ENCODE results near the gene PGLYRP2.

Gene PGLYRP2

DNA sequence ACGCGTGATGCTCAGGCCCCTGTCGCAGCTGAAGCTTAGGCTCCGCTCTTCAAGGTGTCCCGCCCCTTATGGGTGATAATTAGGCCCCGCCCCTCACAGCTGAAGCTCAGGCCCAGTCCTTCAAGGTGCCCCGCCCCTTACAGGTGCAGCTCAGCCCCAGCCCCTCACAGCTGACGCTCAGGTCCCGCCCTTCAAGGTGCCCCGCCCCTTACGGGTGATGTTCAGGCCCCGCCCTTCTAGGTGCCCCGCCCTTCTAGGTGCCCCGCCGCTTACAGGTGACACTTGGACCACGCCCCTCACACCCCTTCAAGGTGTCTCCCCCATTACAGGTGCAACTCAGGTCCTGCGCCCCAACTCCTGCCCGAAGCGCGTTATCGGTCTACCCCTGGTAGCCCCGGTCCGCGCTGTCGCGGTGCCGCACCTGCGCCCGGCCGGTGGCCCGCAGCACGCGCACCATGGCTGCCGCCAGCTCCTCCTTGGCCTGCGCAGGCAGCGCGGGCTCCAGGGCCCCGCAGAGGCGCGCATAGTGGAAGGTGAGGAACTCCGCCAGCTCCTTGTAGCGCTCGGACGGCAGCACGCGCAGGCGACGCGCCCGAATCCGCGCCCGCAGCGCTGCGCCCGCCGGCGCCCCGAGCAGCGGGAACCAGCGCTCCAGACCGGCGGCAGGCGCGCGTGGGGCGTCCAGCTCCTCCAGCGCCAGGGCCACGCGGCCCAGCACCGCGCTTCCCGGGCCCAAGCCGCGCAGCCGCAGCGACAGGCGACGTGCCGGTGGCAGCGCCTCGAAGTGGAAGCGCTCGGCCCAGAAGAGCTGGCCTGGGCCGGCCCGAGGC is 22.2 kb downstream of the PGLYRP2 start:
- H3K4me3 ChIP-seq (ENCODE audit: low read depth, low read length): peak overlapping the region; percentile 39

DNA sequence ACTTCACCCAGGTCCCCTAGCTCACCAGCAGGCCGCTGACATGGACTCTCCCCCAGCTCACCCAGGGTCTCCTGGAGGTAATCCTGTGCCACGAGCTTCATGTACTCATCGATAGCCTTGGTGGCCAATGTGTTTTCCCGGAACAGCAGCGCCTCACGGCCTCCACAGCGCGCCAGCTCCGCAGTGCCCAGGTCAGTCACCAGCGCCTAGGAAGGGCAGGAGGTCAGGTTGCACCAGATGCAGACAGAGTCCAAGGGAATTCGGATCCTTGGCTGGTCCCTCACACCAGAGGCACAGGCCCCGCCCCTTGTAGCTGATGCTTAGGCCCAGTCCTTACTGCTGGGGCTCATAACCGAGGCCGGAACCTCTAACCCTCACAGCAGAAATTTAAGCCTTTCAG is 22.9 kb downstream of the PGLYRP2 start:
- H3K4me3 ChIP-seq (ENCODE audit: low read depth, low read length): no peak overlapping the region

- H3K4me3 ChIP-seq (ENCODE audit: low read depth, low read length): no peak overlapping the region
These were observed 23.3 kb downstream of the PGLYRP2 start for GRCh38 chr19:15455996-15456395.

DNA sequence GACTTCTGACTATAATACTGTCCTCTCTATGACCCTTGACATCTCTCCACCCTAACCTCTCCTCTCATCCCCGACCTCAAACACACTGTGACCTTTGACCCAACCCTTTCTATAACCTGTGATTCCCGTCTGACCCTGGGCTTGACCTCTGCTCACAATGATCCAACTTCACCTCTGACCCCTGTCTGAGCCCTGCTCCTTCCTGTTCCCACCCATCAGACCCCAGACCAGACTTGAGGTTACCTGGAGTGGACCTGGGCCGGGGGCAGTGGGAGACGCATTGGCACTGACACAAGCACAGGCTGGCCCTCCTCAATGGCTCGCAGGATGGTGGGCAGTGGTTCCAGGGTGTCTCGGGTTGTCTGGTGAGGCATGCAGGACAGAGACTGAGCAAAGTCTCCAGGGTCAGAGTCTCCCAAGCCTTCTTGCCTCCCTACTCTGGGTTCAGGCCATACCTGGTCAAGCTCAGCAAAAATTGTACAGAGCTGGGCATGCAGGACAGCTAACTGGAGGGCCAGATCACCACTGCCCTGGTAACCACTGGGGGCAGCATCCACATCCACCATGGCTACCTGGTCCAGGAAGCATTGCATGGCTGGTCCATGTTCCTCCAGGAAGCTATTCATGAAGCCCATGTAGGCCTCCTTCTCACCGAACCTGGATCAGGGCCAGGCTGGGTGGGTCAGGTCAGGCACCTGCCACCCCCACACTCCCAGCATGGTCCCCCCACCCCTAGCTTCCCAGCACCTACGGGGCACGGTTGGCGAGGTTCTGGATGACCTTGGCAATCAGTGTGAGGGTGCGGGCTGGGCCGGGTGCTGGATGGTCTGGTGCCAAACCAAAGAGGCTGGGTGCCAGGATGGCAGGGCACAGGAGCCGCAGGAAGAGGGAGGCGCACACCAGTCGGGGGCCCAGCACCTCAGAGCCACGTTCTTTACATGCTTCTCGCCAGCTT is 25.1 kb downstream of the PGLYRP2 start:
- no peak overlapping the region for H3K4me3 ChIP-seq (ENCODE audit: low read depth, low read length)

DNA sequence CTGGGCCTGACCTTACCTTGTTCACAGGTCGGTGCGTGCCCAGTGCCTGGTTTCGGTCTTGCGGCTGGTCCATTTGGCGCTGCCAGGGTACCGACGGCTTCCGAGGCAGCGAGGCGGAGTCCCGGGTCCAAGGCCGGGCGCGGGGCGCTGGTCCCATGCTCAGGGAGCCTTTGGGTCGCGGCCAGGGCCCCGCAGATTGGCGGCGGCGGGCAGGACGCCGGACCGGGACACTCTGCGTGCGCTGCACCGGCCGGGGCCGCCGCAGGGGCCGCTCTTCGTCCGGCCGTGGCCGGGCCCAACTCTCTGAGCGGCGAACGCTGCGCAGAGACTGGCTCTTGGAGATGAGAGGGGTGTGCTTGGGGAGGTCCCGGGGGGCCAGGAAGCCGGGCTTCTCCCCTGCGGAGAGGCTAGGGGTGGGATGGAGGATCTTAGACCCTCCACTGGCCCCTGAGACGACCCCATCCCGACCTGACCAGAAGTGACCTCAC is 26.2 kb downstream of the PGLYRP2 start:
- H3K4me3 ChIP-seq (ENCODE audit: low read depth, low read length): peak overlapping the region; percentile 24

DNA sequence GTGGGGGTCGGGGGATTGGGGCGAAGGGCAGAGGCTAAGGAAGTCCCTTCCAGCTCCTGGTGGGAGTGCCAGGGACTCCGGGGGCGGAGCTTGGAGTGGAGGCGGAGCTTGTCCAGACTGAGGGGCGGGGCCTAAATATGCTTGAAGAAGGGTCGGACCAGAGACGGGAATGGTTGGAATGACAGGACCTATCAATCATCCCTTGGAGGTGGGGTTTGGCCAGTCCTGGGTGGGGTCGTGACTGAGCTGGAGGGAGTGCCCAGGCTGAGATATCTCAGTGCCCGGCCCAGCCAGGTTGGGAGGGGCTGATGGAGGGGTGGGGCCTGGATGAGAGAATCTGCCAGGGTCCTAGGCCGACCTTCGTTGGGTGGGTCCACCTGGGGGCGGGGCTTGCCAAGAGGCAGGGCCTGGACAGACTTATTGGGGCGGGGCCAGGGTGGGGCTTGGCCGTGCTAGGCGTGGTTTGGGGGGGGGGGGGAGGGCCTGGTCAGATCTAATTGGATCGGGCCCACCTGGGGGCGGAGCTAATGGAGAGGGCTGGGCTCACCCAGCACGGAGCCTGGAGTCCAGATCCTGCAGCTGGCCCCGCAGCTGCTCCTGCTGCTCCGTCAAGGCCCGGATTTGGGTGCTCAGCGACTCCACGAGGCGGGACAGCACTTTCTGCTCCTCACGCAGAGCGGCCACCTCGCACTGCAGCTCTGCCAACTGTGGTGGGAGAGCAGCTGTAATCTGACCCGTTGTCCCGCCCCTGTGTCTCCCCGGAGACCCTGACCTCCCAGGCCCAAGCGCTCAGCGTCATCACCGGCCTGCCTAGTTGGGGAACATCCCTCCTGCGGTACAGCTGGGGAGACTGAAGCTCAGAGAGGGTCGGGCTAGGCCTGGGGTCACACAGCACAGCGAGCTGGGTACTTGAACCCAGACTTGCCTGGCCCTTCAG is 26.9 kb downstream of the PGLYRP2 start:
- H3K4me3 ChIP-seq (ENCODE audit: low read depth, low read length): peak overlapping the region; percentile 30

GRCh38 chr19:15450528-15450890 is 28.8 kb downstream of the PGLYRP2 start:
- no peak overlapping the region for H3K4me3 ChIP-seq (ENCODE audit: low read depth, low read length)

GRCh38 chr19:15449620-15450527 is 29.4 kb downstream of the PGLYRP2 start, which contains the start of gene WIZ:
Gene WIZ, minus strand, starts transcription at chr19:15449956. Its CDS starts 1,649 bp downstream, at chr19:15448307.
- H3K4me3 ChIP-seq (ENCODE audit: low read depth, low read length): peak within 1 kb of the TSS; percentile 48

DNA sequence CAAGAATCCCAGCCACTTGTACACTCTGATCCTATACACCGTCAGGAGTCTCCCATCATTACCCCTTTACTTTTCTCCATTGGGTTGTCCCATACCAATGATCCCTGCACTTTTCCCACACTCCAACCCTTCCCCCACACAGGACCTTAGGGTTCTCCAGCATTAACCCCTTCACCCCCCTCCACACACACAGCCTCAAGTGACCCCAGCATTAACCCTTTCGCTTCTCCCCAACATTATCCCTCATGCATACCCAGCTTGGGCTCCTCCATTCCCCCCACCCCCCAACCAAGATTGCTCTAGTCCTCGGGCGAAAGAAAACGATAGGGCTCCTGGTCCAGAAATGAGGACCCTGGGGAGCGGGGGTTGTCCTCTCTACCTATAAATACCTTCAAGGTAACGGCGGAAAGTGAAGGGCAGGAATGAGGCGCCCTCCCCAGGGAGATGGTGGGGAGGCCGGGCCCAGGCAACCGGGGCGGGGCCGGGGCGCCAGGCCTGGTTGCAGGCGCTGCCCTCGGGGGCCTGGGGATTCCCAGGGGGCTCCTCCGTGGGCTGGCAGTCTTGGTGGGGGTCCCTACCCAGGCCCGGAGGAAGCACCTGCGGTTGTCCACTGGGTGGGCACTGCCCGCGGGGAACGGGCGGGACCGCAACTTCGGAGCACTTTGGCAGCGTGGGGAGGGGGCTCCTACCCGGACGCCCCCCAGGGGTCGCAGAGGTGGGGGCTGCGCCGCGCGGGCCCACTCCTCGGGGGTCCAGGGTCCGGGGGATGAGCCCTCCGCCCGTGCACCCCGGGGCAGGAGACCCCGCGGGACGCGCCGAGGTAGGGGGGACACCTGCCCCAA is 30.3 kb downstream of the PGLYRP2 start:
- H3K4me3 ChIP-seq (ENCODE audit: low read depth, low read length): peak overlapping the region; percentile 48

GRCh38 chr19:15448044-15448777 is 31.1 kb downstream of the PGLYRP2 start:
- H3K4me3 ChIP-seq (ENCODE audit: low read depth, low read length): peak overlapping the region; percentile 10

DNA sequence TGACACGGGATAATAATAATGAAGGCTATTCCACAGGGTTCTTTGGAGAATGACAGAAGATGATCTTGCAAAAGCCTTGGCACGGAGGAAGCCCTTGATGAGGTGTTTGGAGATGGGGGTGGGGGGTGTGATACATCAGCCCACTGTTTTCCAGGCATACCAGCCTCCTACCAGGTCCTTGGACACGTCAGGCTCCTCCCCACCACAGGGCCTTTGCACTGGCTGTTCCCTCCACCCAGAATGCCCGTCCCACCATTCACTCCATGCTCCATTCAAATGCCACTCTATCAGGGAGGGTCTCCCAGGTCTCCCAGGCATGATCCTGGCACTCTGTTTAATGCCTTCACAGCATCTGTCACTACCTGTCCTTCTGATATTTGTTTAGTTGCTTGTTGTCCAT is 32.2 kb downstream of the PGLYRP2 start:
- no peak overlapping the region for H3K4me3 ChIP-seq (ENCODE audit: low read depth, low read length)

DNA sequence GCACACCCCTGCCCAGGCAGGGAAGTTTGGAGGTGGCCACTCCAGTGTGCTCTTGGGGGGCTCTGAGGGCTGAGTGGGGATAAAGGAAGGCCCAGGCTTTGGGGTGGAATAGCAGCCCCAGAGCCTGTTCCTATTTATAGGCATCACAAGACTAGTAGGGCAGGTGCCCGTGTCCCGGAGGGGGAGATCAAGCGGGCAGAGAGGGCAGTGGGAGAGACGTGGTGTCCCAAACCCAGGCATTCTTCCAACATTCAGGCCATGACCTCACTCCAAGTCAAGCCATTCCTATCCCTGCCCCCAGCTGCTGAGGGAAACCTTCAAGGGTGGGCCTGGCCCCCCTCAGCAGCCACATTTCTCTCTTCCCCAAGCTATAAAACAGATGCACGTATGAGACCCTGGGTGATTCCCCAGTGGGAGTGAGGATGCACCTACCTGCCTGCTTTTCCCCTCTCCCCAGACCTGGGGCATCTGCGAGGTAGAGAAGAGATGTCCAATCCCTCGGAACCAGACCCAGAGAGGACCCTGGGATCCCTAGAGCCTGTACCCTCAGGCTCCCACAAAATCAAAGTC is 33.4 kb downstream of the PGLYRP2 start:
- no peak overlapping the region for H3K4me3 ChIP-seq (ENCODE audit: low read depth, low read length)

DNA sequence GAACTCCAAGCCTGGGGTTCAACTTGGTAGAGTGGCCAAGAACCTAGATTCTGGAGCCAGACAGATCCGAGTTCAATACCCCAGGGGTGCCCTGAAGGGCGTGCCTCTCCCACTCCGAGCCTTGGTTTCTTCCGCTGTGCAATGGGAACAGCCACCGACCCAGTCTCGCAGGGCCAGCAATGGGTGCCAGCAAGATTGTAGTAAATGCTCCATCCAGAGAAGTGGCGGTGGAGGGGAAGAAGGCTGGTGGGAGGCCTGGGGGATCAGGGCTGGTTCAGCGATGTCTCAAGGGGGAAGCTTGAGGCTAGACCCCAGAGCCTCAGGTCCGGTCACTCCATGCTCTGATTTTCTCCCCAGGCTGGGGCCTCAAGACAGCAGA is 34.1 kb downstream of the PGLYRP2 start:
- no peak overlapping the region for H3K4me3 ChIP-seq (ENCODE audit: low read depth, low read length)

- H3K4me3 ChIP-seq (ENCODE audit: low read depth, low read length): no peak overlapping the region
These were observed 34.6 kb downstream of the PGLYRP2 start for GRCh38 chr19:15444505-15445226.

GRCh38 chr19:15443838-15444237 is 35.5 kb downstream of the PGLYRP2 start:
- H3K4me3 ChIP-seq (ENCODE audit: low read depth, low read length): no peak overlapping the region

DNA sequence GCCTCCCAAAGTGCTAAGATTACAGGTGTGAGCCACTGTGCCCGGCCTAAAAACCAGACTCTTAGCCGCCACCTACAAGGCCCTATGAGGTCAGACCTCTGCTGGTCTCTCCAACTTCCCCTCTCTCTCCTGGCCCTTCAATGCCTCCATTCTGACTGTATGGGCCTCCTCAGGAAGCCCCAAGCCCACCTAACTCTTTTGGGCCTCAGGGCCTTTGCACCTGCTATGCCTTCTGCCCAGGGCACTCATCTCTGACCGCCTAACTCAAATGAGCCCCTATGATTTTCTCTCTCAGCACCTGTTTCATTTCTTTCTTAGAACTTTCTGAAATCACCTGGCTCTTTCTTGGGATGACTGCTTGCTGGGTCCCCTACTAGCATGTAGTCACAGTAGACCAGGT is 36.0 kb downstream of the PGLYRP2 start:
- H3K4me3 ChIP-seq (ENCODE audit: low read depth, low read length): no peak overlapping the region

All from iPS-11a (cell line).